ENCODE results near the gene PCDHGB5.
"Not testable (repeated sequence)": the region's sequence is repeated elsewhere in the genome, so short reads cannot be mapped to it uniquely, and the experiment has no call there.

The PCDHGB5 gene

DNA sequence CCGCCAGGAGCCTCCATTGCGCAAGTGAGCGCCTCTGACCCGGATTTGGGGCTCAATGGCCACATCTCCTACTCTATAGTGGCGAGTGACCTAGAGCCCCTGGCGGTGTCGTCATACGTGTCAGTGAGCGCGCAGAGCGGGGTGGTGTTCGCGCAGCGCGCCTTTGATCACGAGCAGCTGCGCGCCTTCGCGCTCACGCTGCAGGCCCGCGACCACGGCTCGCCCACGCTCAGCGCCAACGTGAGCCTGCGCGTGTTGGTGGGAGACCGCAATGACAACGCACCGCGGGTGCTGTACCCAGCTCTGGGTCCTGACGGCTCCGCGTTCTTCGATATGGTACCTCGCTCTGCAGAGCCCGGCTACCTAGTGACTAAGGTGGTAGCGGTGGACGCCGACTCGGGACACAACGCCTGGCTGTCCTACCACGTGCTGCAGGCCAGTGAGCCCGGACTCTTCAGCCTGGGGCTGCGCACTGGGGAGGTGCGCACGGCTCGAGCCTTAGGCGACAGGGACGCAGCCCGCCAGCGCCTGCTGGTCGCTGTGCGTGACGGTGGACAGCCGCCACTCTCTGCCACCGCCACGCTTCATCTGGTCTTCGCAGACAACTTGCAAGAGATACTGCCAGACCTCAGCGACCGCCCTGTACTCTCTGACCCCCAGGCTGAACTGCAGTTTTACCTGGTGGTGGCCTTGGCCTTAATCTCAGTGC is 12.0 kb downstream of the PCDHGB5 start:
- DNase-seq (ENCODE audit: low read depth in 2 of 3, low spot score in 2 of 3): no peak

- DNase-seq (ENCODE audit: low read depth in 2 of 3, low spot score in 2 of 3): no peak
These were observed 13.8 kb downstream of the PCDHGB5 start for GRCh38 chr5:141411575-141411974.

GRCh38 chr5:141412854-141413539 is 15.2 kb downstream of the PCDHGB5 start, which contains the start of gene PCDHGA10:
Gene PCDHGA10 (plus strand): TSS chr5:141412987. CDS start chr5:141413176, 189 bp downstream.
- no peak for DNase-seq (ENCODE audit: low read depth in 2 of 3, low spot score in 2 of 3)

DNA sequence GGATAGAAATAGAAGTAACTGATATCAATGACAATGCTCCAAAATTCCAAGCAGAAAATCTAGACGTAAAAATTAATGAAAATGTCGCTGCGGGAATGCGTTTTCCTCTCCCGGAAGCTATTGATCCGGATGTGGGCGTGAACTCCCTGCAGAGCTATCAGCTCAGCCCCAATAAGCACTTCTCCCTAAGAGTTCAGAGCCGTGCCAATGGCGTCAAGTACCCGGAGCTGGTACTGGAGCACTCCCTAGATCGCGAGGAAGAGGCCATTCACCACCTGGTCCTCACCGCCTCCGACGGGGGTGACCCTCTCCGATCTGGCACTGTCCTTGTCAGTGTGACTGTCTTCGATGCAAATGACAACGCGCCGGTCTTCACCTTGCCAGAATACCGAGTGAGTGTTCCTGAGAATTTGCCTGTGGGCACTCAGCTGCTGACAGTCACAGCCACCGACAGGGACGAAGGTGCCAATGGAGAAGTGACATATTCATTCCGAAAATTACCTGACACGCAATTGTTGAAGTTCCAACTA is 15.9 kb downstream of the PCDHGB5 start:
- no peak for DNase-seq (ENCODE audit: low read depth in 2 of 3, low spot score in 2 of 3)

DNA sequence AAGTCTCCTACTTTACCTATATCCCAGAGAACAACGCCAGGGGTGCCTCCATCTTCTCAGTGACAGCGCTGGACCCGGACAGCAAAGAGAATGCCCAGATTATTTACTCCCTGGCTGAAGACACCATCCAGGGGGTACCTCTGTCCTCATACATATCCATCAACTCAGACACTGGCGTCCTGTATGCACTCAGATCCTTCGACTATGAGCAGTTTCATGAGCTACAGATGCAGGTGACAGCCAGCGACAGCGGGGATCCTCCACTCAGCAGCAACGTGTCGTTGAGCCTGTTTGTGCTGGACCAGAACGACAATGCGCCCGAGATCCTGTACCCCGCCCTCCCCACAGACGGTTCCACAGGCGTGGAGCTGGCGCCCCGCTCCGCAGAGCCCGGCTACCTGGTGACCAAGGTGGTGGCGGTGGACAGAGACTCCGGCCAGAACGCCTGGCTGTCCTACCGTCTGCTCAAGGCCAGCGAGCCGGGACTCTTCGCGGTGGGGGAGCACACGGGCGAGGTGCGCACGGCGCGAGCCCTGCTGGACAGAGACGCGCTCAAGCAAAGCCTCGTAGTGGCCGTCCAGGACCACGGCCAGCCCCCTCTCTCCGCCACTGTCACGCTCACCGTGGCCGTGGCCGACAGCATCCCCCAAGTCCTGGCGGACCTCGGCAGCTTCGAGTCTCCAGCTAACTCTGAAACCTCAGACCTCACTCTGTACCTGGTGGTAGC is 17.0 kb downstream of the PCDHGB5 start:
- not testable (repeated sequence) for DNase-seq (ENCODE audit: low read depth in 2 of 3, low spot score in 2 of 3)

DNA sequence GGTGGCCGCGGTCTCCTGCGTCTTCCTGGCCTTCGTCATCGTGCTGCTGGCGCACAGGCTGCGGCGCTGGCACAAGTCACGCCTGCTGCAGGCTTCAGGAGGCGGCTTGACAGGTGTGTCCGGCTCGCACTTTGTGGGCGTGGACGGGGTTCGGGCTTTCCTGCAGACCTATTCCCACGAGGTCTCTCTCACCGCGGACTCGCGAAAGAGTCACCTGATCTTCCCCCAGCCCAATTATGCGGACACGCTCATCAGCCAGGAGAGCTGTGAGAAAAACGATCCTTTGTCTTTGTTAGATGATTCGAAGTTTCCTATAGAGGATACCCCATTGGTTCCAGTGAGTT is 17.5 kb downstream of the PCDHGB5 start:
- not testable (repeated sequence) for DNase-seq (ENCODE audit: low read depth in 2 of 3, low spot score in 2 of 3)

DNA sequence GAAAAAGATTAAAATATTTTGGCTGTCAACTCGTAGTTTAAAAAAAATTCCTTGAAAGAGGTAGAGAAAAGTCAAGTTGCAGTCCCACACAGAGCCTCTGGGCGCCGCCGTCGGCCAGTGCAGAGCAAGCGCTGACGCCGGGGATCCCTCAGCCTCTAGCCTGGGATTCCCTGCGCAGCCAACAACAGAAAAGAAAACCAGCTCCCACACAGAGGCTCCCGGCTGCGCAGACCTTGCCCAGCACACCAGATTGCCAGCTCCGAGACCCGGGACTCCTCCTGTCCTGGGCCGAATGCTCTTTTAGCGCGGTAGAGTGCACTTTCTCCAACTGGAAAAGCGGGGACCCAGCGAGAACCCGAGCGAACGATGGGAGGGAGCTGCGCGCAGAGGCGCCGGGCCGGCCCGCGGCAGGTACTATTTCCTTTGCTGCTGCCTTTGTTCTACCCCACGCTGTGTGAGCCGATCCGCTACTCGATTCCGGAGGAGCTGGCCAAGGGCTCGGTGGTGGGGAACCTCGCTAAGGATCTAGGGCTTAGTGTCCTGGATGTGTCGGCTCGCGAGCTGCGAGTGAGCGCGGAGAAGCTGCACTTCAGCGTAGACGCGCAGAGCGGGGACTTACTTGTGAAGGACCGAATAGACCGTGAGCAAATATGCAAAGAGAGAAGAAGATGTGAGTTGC is 19.9 kb downstream of the PCDHGB5 start, which contains the start of gene PCDHGB7:
PCDHGB7 (plus strand) TSS at position 184 of the 679 bp plus-strand sequence; CDS start at position 367, 183 bp downstream.
- DNase-seq (ENCODE audit: low read depth in 2 of 3, low spot score in 2 of 3): not testable (repeated sequence)

- DNase-seq (ENCODE audit: low read depth in 2 of 3, low spot score in 2 of 3): no peak
These were observed 21.5 kb downstream of the PCDHGB5 start for GRCh38 chr5:141419074-141419880.

GRCh38 chr5:141420855-141421488 is 23.2 kb downstream of the PCDHGB5 start, which contains the start of gene PCDHGA11:
Gene PCDHGA11 (plus strand): TSS chr5:141421051. CDS start chr5:141421228, 177 bp downstream.
- DNase-seq (ENCODE audit: low read depth in 2 of 3, low spot score in 2 of 3): no peak

DNA sequence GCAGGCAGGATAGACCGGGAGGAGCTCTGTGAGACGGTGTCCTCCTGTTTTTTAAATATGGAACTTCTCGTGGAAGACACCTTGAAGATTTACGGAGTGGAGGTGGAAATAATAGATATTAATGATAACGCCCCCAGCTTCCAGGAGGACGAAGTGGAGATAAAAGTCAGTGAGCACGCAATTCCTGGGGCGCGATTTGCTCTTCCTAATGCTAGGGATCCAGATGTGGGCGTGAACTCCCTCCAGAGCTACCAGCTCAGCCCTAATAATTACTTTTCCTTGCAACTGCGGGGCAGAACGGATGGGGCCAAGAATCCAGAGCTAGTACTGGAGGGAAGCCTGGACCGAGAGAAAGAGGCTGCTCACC is 23.7 kb downstream of the PCDHGB5 start:
- no peak for DNase-seq (ENCODE audit: low read depth in 2 of 3, low spot score in 2 of 3)

DNA sequence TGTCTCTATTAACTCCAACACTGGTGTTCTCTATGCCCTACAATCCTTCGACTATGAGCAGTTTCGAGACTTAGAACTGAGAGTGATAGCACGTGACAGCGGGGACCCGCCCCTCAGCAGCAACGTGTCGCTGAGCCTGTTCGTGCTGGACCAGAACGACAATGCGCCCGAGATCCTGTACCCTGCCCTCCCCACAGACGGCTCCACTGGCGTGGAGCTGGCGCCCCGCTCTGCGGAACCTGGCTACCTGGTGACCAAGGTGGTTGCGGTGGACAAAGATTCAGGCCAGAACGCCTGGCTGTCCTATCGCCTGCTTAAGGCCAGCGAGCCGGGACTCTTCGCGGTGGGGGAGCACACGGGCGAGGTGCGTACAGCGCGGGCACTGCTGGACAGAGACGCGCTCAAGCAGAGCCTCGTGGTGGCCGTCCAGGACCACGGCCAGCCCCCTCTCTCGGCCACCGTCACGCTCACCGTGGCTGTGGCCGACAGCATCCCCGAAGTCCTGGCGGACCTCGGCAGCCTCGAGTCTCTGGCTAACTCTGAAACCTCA is 25.1 kb downstream of the PCDHGB5 start:
- no peak for DNase-seq (ENCODE audit: low read depth in 2 of 3, low spot score in 2 of 3)

- DNase-seq (ENCODE audit: low read depth in 2 of 3, low spot score in 2 of 3): no peak
These were observed 30.2 kb downstream of the PCDHGB5 start for GRCh38 chr5:141427783-141428426.

- no peak for DNase-seq (ENCODE audit: low read depth in 2 of 3, low spot score in 2 of 3)
These were observed 32.8 kb downstream of the PCDHGB5 start, which contains the start of gene PCDHGA12 for GRCh38 chr5:141430332-141431113. Gene PCDHGA12 (plus strand): TSS chr5:141430507. CDS start chr5:141430760, 253 bp downstream.

GRCh38 chr5:141431286-141431685 is 33.5 kb downstream of the PCDHGB5 start:
- DNase-seq (ENCODE audit: low read depth in 2 of 3, low spot score in 2 of 3): no peak

DNA sequence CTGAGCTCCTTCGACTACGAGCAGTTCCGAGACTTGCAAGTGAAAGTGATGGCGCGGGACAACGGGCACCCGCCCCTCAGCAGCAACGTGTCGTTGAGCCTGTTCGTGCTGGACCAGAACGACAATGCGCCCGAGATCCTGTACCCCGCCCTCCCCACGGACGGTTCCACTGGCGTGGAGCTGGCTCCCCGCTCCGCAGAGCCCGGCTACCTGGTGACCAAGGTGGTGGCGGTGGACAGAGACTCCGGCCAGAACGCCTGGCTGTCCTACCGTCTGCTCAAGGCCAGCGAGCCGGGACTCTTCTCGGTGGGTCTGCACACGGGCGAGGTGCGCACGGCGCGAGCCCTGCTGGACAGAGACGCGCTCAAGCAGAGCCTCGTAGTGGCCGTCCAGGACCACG is 34.6 kb downstream of the PCDHGB5 start:
- not testable (repeated sequence) for DNase-seq (ENCODE audit: low read depth in 2 of 3, low spot score in 2 of 3)

GRCh38 chr5:141432726-141433125 is 35.0 kb downstream of the PCDHGB5 start:
- not testable (repeated sequence) for DNase-seq (ENCODE audit: low read depth in 2 of 3, low spot score in 2 of 3)

DNA sequence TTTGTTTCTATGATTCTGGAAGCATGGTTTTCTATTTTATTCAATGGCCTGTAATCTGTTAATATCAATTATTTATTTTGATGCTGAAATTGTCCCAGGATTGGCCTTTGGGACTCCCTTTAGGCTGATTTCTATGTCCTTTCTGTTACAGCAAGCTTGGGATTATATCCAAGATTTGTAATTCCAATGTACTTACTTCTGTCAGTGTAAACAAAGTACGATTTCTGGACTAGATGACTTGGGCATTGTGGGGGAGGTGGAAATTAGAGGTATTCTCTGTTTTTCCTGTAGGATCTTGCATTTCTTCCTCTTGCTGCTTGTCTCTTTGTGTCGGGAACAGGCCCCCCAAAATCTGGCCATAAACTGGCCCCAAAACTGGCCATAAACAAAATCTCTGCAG is 36.3 kb downstream of the PCDHGB5 start:
- no peak for DNase-seq (ENCODE audit: low read depth in 2 of 3, low spot score in 2 of 3)

DNA sequence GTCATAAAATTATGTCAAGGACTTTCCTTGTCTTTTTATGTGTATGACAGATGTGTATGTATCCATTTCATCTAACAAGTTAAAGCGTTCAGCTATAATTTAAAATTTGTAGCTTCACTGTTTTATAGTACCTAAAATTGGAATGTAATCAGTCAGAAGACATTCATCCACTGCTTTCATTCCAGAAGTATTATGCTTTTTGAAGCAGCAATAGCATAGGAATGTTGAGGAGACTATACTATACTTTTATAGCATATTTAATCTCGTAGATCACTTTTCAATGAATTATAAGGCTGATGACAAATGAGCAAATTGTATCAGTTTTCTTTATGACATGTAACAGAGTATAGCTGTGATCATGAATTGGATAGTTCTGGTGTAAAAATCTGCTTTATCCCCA is 39.5 kb downstream of the PCDHGB5 start:
- DNase-seq (ENCODE audit: low read depth in 2 of 3, low spot score in 2 of 3): no peak

Data from activated CD8-positive, alpha-beta memory T cell treated with anti-CD3 and anti-CD28 coated beads for 48 hours (primary cell).